IPS-18c (cell line): ENCODE data around the gene COL4A1.

Experiments
- H3K4me3 ChIP-seq: 2 replicates; pipeline ENCODE4 v1.7.0; 2013; ENCODE audit warnings: low read depth, mild to moderate bottlenecking, low read length, moderate library complexity; ENCODE audit not compliant: insufficient read depth
- H3K9me3 ChIP-seq: one replicate; pipeline ENCODE4 v1.6.1; 2013; ENCODE audit warnings: mild to moderate bottlenecking, low read length, moderate library complexity; ENCODE audit not compliant: control insufficient read depth, insufficient read depth

The COL4A1 gene

GRCh38 chr13:110245416-110245899, 61.5 kb downstream of the COL4A1 start:
- Histone ChIP-seq H3K9me3 (no peaks in the 10 kb centered on the region), H3K4me3 (no peak overlapping the region)

GRCh38 chr13:110244976-110245375, 62.0 kb downstream of the COL4A1 start:
- Histone ChIP-seq H3K9me3 (no peaks in the 10 kb centered on the region), H3K4me3 (no peak overlapping the region)

- no peaks in the 10 kb centered on the region for H3K9me3 ChIP-seq
- no peak overlapping the region for H3K4me3 ChIP-seq
Observed at GRCh38 chr13:110244071-110244830, 62.7 kb downstream of the COL4A1 start.

- Histone ChIP-seq H3K4me3 (no peak overlapping the region), H3K9me3 (no peaks in the 10 kb centered on the region)
Observed at GRCh38 chr13:110242615-110243014, 64.3 kb downstream of the COL4A1 start.

GRCh38 chr13:110240943-110241342, 66.0 kb downstream of the COL4A1 start:
- Histone ChIP-seq H3K4me3 (no peak overlapping the region), H3K9me3 (no peaks in the 10 kb centered on the region)

GRCh38 chr13:110240352-110240751, 66.6 kb downstream of the COL4A1 start:
- H3K9me3 ChIP-seq: no peaks in the 10 kb centered on the region
- H3K4me3 ChIP-seq: no peak overlapping the region

GRCh38 chr13:110239280-110240125, 67.5 kb downstream of the COL4A1 start:
- H3K4me3 ChIP-seq: no peak overlapping the region
- H3K9me3 ChIP-seq: no peaks in the 10 kb centered on the region

- no peak overlapping the region for H3K4me3 ChIP-seq
- no peaks in the 10 kb centered on the region for H3K9me3 ChIP-seq
Observed at GRCh38 chr13:110238818-110239195, 68.2 kb downstream of the COL4A1 start.

- no peak overlapping the region for H3K4me3 ChIP-seq
- no peaks in the 10 kb centered on the region for H3K9me3 ChIP-seq
Observed at GRCh38 chr13:110237875-110238817, 68.8 kb downstream of the COL4A1 start.

GRCh38 chr13:110236831-110237261, 70.1 kb downstream of the COL4A1 start:
- Histone ChIP-seq H3K4me3 (no peak overlapping the region), H3K9me3 (no peaks in the 10 kb centered on the region)

- no peaks in the 10 kb centered on the region for H3K9me3 ChIP-seq
Observed at GRCh38 chr13:110236431-110236830, 70.5 kb downstream of the COL4A1 start.

GRCh38 chr13:110234532-110234931, 72.4 kb downstream of the COL4A1 start:
- H3K4me3 ChIP-seq: no peak overlapping the region

More at GRCh38 chr13:110236431-110236830, 70.5 kb downstream of the COL4A1 start:
- H3K4me3 ChIP-seq: no peak overlapping the region

GRCh38 chr13:110233951-110234280, 73.0 kb downstream of the COL4A1 start:
- H3K4me3 ChIP-seq: no peak overlapping the region
- H3K9me3 ChIP-seq: no peaks in the 10 kb centered on the region

More at GRCh38 chr13:110234532-110234931, 72.4 kb downstream of the COL4A1 start:
- H3K9me3 ChIP-seq: no peaks in the 10 kb centered on the region

- no peak overlapping the region for H3K4me3 ChIP-seq
Observed at GRCh38 chr13:110233181-110233950, 73.6 kb downstream of the COL4A1 start.

GRCh38 chr13:110232756-110233155, 74.2 kb downstream of the COL4A1 start:
- no peak overlapping the region for H3K4me3 ChIP-seq
- H3K9me3 ChIP-seq: no peaks in the 10 kb centered on the region

More at GRCh38 chr13:110233181-110233950, 73.6 kb downstream of the COL4A1 start:
- H3K9me3 ChIP-seq: no peaks in the 10 kb centered on the region

GRCh38 chr13:110232142-110232541, 74.8 kb downstream of the COL4A1 start:
- H3K4me3 ChIP-seq: no peak overlapping the region
- H3K9me3 ChIP-seq: no peaks in the 10 kb centered on the region
